Left lung (tissue), 10 donors: ENCODE data around the gene AFF1. TPM values are rescaled to one million over a fixed set of nuclear protein-coding genes. Genes with fewer than 3 reads are reported as not detected.

Experiments
- ATAC-seq: fragments of 200-7000 bp; cut with Tn5 transposase; one replicate; pipeline ENCODE4 v1.9.1; 2020; ENCODE audit warnings: moderate library complexity
- DNase-seq, 4 donors: peaks; one replicate each; pipeline ENCODE4 v3.0.0-alpha.2; 2013 to 2020
- H3K27ac ChIP-seq, 2 donors: fragments of 200-600 bp; sonication (generic) in 1 of 2; one replicate each; pipeline versions ENCODE4 v1.5.0 to v1.8.0; 2020 to 2021
- H3K27me3 ChIP-seq, 2 donors: fragments of 200-600 bp; sonication (generic) in 1 of 2; one replicate each; pipeline versions ENCODE4 v1.5.0 to v1.8.0; 2020 to 2021
- H3K36me3 ChIP-seq, 2 donors: fragments of 200-600 bp; sonication (generic) in 1 of 2; one replicate each; pipeline versions ENCODE4 v1.5.0 to v1.8.0; 2020 to 2021
- H3K4me1 ChIP-seq, 2 donors: fragments of 200-600 bp; one replicate each; pipeline ENCODE4 v1.8.0; 2021
- H3K4me3 ChIP-seq, 2 donors: fragments of 200-600 bp; sonication (generic) in 1 of 2; one replicate each; pipeline versions ENCODE4 v1.5.0 to v1.8.0; 2020 to 2021; ENCODE audit warnings: mild to moderate bottlenecking in 1 of 2
- H3K9me3 ChIP-seq, 2 donors: fragments of 200-600 bp; sonication (generic) in 1 of 2; one replicate each; pipeline versions ENCODE4 v1.5.0 to v1.8.0; 2020 to 2021
- CTCF ChIP-seq, 2 donors: fragments of 200-600 bp; sonication (generic) in 1 of 2; IDR thresholded peaks; one replicate each; pipeline versions ENCODE4 v1.5.0 to v1.8.0; 2021; ENCODE audit warnings: antibody characterized with exemption in 2 of 2
- intact Hi-C, 2 donors: fragments of 100-400 bp; cut with DNase I; formaldehyde crosslinking; loops; one replicate each; pipeline versions ENCODE4 v1.11.2 to v1.14.2; 2022
- polyA plus RNA-seq, 6 donors: library from polyadenylated mRNA; unstranded; fragments of 120-200 nt; gene quantifications; one replicate each; pipeline ENCODE4 v1.2.1, GENCODE V29; 2013; ENCODE audit not compliant: insufficient read length in 6 of 6
- total RNA-seq, 2 donors: library from RNA; stranded (reverse); fragmentation: NEBNext Ultra II Directional; extraction: Animal tissue kit (Norgen Biotek cat#: 25700); gene quantifications; one replicate each; pipeline ENCODE4 v1.2.1, GENCODE V29; 2021
- donor health status: DM: no; HTN: yes; CAD: no.
- donor health status: DM: no; HTN: no; CAD: no.

The AFF1 gene
- total and polyA plus RNA-seq, 8 donors = 40.8 to 86.0 (median 48.1) TPM

GRCh38 chr4:86893136-86893535, 41.7 kb upstream of the AFF1 start:
- intact Hi-C loops = no loop called here
- Histone ChIP-seq H3K9me3 (no peaks in the 10 kb centered on the region), H3K27ac (peak overlapping the region in 1 of 2 donors; percentile 84), H3K4me1 (peaks cover 0 to 28% of the 10 kb centered on the region in 2 donors), H3K36me3 (no peaks in the 10 kb centered on the region), H3K4me3 (no peak overlapping the region), H3K27me3 (peaks cover 0 to 18% of the 10 kb centered on the region in 2 donors)
- no peak for TF ChIP-seq CTCF (IDR thresholded peaks at IDR 0.05)
- no peak for ATAC-seq
- no peak for DNase-seq

DNA sequence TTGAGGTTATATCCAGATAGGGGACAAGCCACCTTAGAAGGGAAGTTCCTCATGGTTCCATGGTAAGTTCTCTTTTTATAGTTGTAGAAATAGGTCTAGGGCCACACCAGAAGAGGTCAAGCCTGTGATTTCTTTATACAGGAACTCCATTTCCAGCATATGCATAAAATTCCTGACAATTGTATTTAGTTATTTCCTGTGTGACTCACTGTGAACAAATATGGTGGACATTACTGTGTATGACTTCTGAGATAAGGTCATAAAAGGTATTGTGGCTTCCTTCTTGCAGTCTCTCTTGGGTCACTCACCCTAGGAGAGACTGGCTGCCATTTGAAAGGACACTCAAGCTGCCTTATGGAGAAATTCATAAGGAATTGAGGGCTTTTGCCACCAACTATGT, 40.4 kb upstream of the AFF1 start:
- H3K27ac ChIP-seq = no peak overlapping the region
- ATAC-seq (no peak), DNase-seq (no peak)
- no peak overlapping the region for H3K4me3 ChIP-seq
- intact Hi-C loops = no loop called here
- peaks cover 0 to 18% of the 10 kb centered on the region in 2 donors for H3K27me3 ChIP-seq
- no peak for TF ChIP-seq CTCF (IDR thresholded peaks at IDR 0.05)
- no peaks in the 10 kb centered on the region for H3K9me3 ChIP-seq
- no peaks in the 10 kb centered on the region for H3K36me3 ChIP-seq
- peaks cover 0 to 28% of the 10 kb centered on the region in 2 donors for H3K4me1 ChIP-seq

DNA sequence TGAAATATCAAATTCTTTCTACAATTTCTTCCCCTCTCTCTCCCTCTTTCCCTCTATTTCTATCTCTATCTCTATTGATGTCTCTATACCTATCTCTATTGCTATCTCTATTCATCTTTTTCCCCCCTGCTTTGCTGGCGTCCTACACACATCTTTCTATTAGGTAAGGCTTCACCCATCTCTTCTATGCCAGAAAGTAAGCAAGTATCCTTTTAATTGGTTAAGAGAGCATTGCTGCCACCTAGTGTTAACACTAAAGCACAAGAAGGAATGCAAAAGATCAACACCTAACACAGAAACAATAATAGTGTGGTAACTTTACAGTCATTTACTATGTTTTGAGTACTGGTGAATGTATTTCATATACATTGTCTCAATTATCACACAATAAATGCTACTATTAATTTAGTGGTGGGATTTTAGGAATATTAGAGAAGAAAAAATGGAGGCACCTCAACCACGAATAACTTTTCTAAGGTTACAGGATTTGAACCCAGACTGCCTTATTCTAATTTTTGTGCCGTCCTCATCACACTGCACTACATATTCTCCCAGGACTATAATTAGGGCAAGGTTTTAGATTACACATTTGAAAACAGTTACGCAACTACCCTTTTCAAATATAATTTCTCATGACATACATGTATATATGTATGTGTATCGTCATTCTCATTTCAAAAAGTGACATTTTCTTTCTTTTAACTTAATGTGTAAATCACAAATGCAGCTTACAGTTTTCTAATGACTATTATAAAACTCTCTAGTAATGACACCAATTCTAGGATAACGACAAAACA, 38.9 kb upstream of the AFF1 start:
- TF ChIP-seq CTCF (IDR thresholded peaks at IDR 0.05) = peak; percentile 63 to 82
- Histone ChIP-seq H3K4me3 (no peak overlapping the region), H3K27ac (no peak overlapping the region), H3K27me3 (peaks cover 0 to 18% of the 10 kb centered on the region in 2 donors), H3K4me1 (peaks cover 0 to 28% of the 10 kb centered on the region in 2 donors), H3K9me3 (no peaks in the 10 kb centered on the region), H3K36me3 (no peaks in the 10 kb centered on the region)
- ATAC-seq = peak; percentile 40
- peak in 2 of 4 donors; percentile 65 to 75 for DNase-seq
- intact Hi-C loops = loop anchor here in 1 of 2 donors (5.0 kb wide), 1 partner anchor 399 kb away; no protein-coding TSS in a partner anchor

GRCh38 chr4:86896596-86896995, 38.2 kb upstream of the AFF1 start:
- Histone ChIP-seq H3K4me3 (no peak overlapping the region), H3K27ac (no peak overlapping the region), H3K4me1 (peaks cover 0 to 25% of the 10 kb centered on the region in 2 donors), H3K27me3 (peaks cover 0 to 14% of the 10 kb centered on the region in 2 donors), H3K9me3 (no peaks in the 10 kb centered on the region), H3K36me3 (no peaks in the 10 kb centered on the region)
- DNase-seq (no peak), ATAC-seq (no peak)
- TF ChIP-seq CTCF (IDR thresholded peaks at IDR 0.05) = no peak
- intact Hi-C loops = loop anchor here in 1 of 2 donors (5.0 kb wide), 1 partner anchor 399 kb away; no protein-coding TSS in a partner anchor

GRCh38 chr4:86898562-86898961, 36.2 kb upstream of the AFF1 start:
- no peak for TF ChIP-seq CTCF (IDR thresholded peaks at IDR 0.05)
- Histone ChIP-seq H3K27me3 (no peaks in the 10 kb centered on the region), H3K9me3 (no peaks in the 10 kb centered on the region), H3K27ac (no peak overlapping the region), H3K4me3 (no peak overlapping the region), H3K36me3 (no peaks in the 10 kb centered on the region), H3K4me1 (peaks cover 0 to 12% of the 10 kb centered on the region in 2 donors)
- ATAC-seq (no peak), DNase-seq (no peak)
- intact Hi-C loops = loop anchor here in 1 of 2 donors (5.0 kb wide), 1 partner anchor 401 kb away; no protein-coding TSS in a partner anchor
